Gastroesophageal sphincter (tissue), 4 donors: ENCODE data around the gene NCF2. TPM values are rescaled to one million over a fixed set of nuclear protein-coding genes. Genes with fewer than 3 reads are reported as not detected.

ENCODE experiments used
- ATAC-seq: fragments of 150-250 bp; one replicate; pipeline ENCODE4 v1.9.1; 2016; ENCODE audit warnings: mild to moderate bottlenecking, moderate library complexity
- H3K27ac ChIP-seq, 4 donors: fragments of 200-600 bp; sonication (generic) in 3 of 4; 1 replicate in 3 of 4; 2 replicates in 1 of 4; pipeline ENCODE4 v1.5.1; 2016 to 2019
- H3K27me3 ChIP-seq: fragments of 200-600 bp; sonication (generic); one replicate; pipeline ENCODE4 v1.5.1; 2019
- H3K36me3 ChIP-seq, 2 donors: fragments of 200-600 bp; sonication (generic); one replicate each; pipeline ENCODE4 v1.5.1; 2019; ENCODE audit warnings: control low read depth in 1 of 2
- H3K4me1 ChIP-seq, 3 donors: fragments of 200-600 bp; sonication (generic); 1 replicate in 2 of 3; 2 replicates in 1 of 3; pipeline ENCODE4 v1.5.1; 2016 to 2019; ENCODE audit warnings: control low read depth in 2 of 3
- H3K4me3 ChIP-seq, 2 donors: fragments of 200-600 bp; sonication (generic); one replicate each; pipeline ENCODE4 v1.5.1; 2019; ENCODE audit warnings: mild to moderate bottlenecking in 1 of 2, moderate library complexity in 1 of 2
- H3K9me3 ChIP-seq, 3 donors: fragments of 200-600 bp; sonication (generic); one replicate each; pipeline ENCODE4 v1.5.1; 2017 to 2019; ENCODE audit warnings: control low read depth in 2 of 3
- EP300 ChIP-seq: sonication (generic); formaldehyde crosslinking; IDR thresholded peaks from one replicate; pipeline ENCODE4 v1.6.1; 2017; ENCODE audit warnings: antibody characterized with exemption, mild to moderate bottlenecking
- POLR2A ChIP-seq, 2 donors: fragments of 450-650 bp; IDR thresholded peaks; one replicate each; pipeline ENCODE4 v1.6.1; 2017; ENCODE audit warnings: antibody characterized with exemption in 2 of 2, mild to moderate bottlenecking in 2 of 2, moderate library complexity in 1 of 2
- POLR2AphosphoS5 ChIP-seq: sonication (generic); formaldehyde crosslinking; IDR thresholded peaks from one replicate; pipeline ENCODE4 v1.6.1; 2017; ENCODE audit warnings: antibody characterized with exemption
- WGBS, 2 donors: methylation state at CpG; one replicate each; pipeline ENCODE4 v1.1.5; 2018; ENCODE audit warnings: low coverage in 1 of 2; 5-methylcytosine and 5-hydroxymethylcytosine counted together
- total RNA-seq, 4 donors: library from RNA; depleted of rRNA; stranded (reverse); fragments of >200 nt; gene quantifications; one replicate each; pipeline ENCODE4 v1.1.0, GENCODE V29; 2016
- TF ChIP-seq, protein P1 (sequence below), 4 experiments: fragments of 200-600 bp in 2 of 4; fragments of 450-650 bp in 2 of 4; sonication (generic) in 1 of 4; IDR thresholded peaks; one replicate each; pipeline ENCODE4 v1.5.1; 2017 to 2019; ENCODE audit warnings: antibody characterized with exemption in 4 of 4, mild to moderate bottlenecking in 2 of 4, moderate library complexity in 2 of 4

The NCF2 gene
- total RNA-seq, 4 donors from 2014 or later: 3.7 to 22.0 (median 13.8) TPM

GRCh38 chr1:183600136-183600535 is 9.9 kb upstream of the NCF2 start:
- Histone ChIP-seq H3K4me3 (no peak overlapping the region), H3K9me3 (no peaks in the 10 kb centered on the region), H3K4me1 (peaks cover 0 to 7% (median 0%) of the 10 kb centered on the region in 3 donors), H3K36me3 (no peaks in the 10 kb centered on the region), H3K27ac (no peak overlapping the region), H3K27me3 (no peaks in the 10 kb centered on the region)
- ATAC-seq: peak; percentile 87
- 56% methylated on average over 3 of the region's 3 CpGs; no CpG with 5 or more reads in 1 of the 2 donors for WGBS, 2 donors
- peak; percentile 53 for TF ChIP-seq POLR2AphosphoS5
- TF ChIP-seq, protein P1, sequence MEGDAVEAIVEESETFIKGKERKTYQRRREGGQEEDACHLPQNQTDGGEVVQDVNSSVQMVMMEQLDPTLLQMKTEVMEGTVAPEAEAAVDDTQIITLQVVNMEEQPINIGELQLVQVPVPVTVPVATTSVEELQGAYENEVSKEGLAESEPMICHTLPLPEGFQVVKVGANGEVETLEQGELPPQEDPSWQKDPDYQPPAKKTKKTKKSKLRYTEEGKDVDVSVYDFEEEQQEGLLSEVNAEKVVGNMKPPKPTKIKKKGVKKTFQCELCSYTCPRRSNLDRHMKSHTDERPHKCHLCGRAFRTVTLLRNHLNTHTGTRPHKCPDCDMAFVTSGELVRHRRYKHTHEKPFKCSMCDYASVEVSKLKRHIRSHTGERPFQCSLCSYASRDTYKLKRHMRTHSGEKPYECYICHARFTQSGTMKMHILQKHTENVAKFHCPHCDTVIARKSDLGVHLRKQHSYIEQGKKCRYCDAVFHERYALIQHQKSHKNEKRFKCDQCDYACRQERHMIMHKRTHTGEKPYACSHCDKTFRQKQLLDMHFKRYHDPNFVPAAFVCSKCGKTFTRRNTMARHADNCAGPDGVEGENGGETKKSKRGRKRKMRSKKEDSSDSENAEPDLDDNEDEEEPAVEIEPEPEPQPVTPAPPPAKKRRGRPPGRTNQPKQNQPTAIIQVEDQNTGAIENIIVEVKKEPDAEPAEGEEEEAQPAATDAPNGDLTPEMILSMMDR (IDR thresholded peaks at IDR 0.05): no peak

GRCh38 chr1:183598386-183598785 is 8.1 kb upstream of the NCF2 start:
- TF ChIP-seq, protein P1 (IDR thresholded peaks at IDR 0.05): no peak
- TF ChIP-seq POLR2AphosphoS5 (no peak), EP300 (no peak), POLR2A (IDR thresholded peaks at IDR 0.05) (no peak)
- no peak for ATAC-seq
- Histone ChIP-seq H3K4me1 (peaks cover 0 to 7% (median 0%) of the 10 kb centered on the region in 3 donors), H3K9me3 (no peaks in the 10 kb centered on the region), H3K27ac (no peak overlapping the region), H3K4me3 (no peak overlapping the region), H3K36me3 (no peaks in the 10 kb centered on the region), H3K27me3 (no peaks in the 10 kb centered on the region)
- 32 to 53% methylated on average over 2 of the region's 2 CpGs for WGBS, 2 donors

DNA sequence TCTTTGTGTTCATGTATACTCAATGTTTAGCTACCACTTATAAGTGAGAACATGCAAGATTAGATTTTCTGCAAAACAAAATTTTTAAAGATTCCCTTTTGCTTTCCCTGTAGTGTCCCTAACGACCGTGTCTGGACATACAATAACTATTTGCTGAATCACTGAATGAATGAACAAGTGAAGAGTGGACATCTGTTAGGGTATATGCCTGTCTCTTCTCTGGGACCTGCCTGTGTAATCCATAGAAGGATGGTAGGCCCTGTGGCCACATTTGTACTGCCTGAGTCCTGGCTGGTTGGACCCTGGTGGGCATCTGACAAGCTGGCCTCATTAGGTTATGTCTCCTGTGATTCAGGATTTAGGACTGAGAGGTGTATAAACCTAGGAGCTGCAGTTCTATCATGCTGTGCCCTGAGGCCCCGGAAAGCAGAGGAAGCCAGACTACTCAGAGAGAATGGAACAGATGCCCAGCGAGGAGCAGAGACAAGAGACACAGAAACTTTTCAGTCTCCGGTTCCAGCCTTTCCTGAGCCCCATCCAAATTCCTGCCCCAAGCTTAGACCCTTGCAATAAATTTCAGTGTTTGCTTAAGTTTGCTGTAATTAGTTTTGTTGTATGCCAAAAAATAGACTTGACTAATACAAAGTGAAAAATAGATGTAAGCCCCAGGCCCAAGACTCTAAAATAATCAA is 7.5 kb upstream of the NCF2 start:
- H3K27me3 ChIP-seq: no peaks in the 10 kb centered on the region
- peaks cover 0 to 7% (median 0%) of the 10 kb centered on the region in 3 donors for H3K4me1 ChIP-seq
- H3K9me3 ChIP-seq: no peaks in the 10 kb centered on the region
- no peak overlapping the region for H3K4me3 ChIP-seq
- no peak overlapping the region for H3K27ac ChIP-seq
- H3K36me3 ChIP-seq: no peaks in the 10 kb centered on the region
- 67 to 81% methylated on average over 2 to 5 of the region's 5 CpGs for WGBS, 2 donors
- no peak for TF ChIP-seq EP300
- TF ChIP-seq, protein P1 (IDR thresholded peaks at IDR 0.05): no peak
- no peak for TF ChIP-seq POLR2AphosphoS5
- TF ChIP-seq POLR2A (IDR thresholded peaks at IDR 0.05): no peak
- no peak for ATAC-seq

- Histone ChIP-seq H3K27ac (no peak overlapping the region), H3K36me3 (no peaks in the 10 kb centered on the region), H3K27me3 (no peaks in the 10 kb centered on the region), H3K4me3 (no peak overlapping the region), H3K9me3 (no peaks in the 10 kb centered on the region), H3K4me1 (peaks cover 0 to 7% (median 0%) of the 10 kb centered on the region in 3 donors)
- no peak for ATAC-seq
- 81 to 87% methylated on average over 5 of the region's 5 CpGs for WGBS, 2 donors
- TF ChIP-seq POLR2A (IDR thresholded peaks at IDR 0.05): no peak
- TF ChIP-seq POLR2AphosphoS5: no peak
- no peak for TF ChIP-seq EP300
- TF ChIP-seq, protein P1 (IDR thresholded peaks at IDR 0.05): no peak
These were observed 6.2 kb upstream of the NCF2 start for GRCh38 chr1:183596500-183596899.

DNA sequence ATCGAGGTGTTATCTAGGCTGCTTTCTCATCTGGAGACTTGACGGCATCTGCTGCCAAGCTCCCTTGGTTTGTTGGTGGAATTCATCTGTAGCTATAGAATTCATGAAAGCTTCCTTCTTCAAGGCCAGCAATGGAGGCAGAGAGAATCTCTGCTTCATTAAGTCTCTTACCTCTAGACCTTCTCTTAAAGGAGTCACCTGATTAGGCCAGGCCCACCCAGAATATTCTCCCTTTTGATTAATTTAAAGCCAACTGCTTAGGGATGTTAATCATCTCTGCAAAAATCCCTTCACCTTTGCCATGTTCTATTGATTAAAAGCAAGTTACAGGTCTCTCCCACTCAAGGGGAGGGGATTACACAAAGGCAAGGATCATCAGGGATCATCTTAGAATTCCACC is 5.3 kb upstream of the NCF2 start:
- Histone ChIP-seq H3K36me3 (no peaks in the 10 kb centered on the region), H3K9me3 (no peaks in the 10 kb centered on the region), H3K27ac (no peak overlapping the region), H3K4me3 (no peak overlapping the region), H3K4me1 (peaks cover 0 to 7% (median 0%) of the 10 kb centered on the region in 3 donors), H3K27me3 (no peaks in the 10 kb centered on the region)
- WGBS, 2 donors: 60 to 100% methylated on average over 1 to 2 of the region's 2 CpGs
- no peak for ATAC-seq
- no peak for TF ChIP-seq POLR2AphosphoS5
- no peak for TF ChIP-seq POLR2A (IDR thresholded peaks at IDR 0.05)
